Activated CD4-positive, alpha-beta memory T cell treated with anti-CD3 and anti-CD28 coated beads, Interleukin-2, amount 10 ng/mL, durations not matched to agents 7 days and 5 days (primary cell): Measurements from ENCODE around the gene SLC16A5. TPM values are rescaled to one million over a fixed set of nuclear protein-coding genes. Genes with fewer than 3 reads are reported as not detected.

ENCODE experiments used
- CTCF ChIA-PET: fragments of 350-600 bp; sonication (Branson Sonifier 250); formaldehyde crosslinking; loops from one replicate; lab custom pipeline; 2021; ENCODE audit warnings: antibody characterized with exemption, inconsistent platforms; lab: Charles Lee
- POLR2A ChIA-PET: fragments of 350-600 bp; sonication (Branson Sonifier 250); formaldehyde crosslinking; loops from one replicate; lab custom pipeline; 2021; ENCODE audit warnings: antibody characterized with exemption; lab: Charles Lee
- DNase-seq: peaks from one replicate; pipeline ENCODE4 v3.0.0-alpha.2; 2020
- H3K27ac Mint-ChIP-seq: one replicate; pipeline ENCODE4 v1.8.0; 2021; ENCODE audit warnings: mild to moderate bottlenecking, mixed read lengths
- H3K27me3 Mint-ChIP-seq: one replicate; pipeline ENCODE4 v1.8.0; 2021; ENCODE audit warnings: mixed read lengths
- H3K36me3 Mint-ChIP-seq: one replicate; pipeline ENCODE4 v1.8.0; 2021; ENCODE audit warnings: low read depth, mixed read lengths
- H3K4me1 Mint-ChIP-seq: one replicate; pipeline ENCODE4 v1.8.0; 2021; ENCODE audit warnings: mixed read lengths
- H3K4me3 Mint-ChIP-seq: one replicate; pipeline ENCODE4 v1.8.0; 2021; ENCODE audit warnings: mild to moderate bottlenecking, mixed read lengths
- H3K9me3 Mint-ChIP-seq: one replicate; pipeline ENCODE4 v1.8.0; 2021; ENCODE audit warnings: mixed read lengths
- total RNA-seq, 2 experiments: library from RNA; stranded (reverse); gene quantifications; one replicate each; pipeline ENCODE4 v1.2.3, GENCODE V29; 2021

Gene SLC16A5
- total RNA-seq, 2 experiments from 2014 or later: 10.4 TPM

DNA sequence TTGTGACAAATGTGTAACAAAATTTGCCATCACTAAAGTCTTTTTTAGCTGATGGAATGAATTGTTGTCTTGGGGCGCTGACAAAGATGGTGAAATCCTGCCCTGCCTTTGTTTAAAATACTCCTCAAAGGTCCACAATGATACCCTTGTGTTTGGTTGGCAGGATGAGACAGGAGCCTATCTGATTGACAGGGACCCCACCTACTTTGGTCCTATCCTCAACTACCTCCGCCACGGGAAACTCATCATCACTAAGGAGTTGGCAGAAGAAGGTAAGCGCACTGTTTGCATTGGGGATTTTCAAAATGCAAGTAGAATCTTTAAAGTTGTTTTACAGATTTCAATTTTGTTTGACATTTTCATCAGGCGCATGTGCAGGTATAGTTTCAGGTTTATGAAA lies 38.7 kb upstream of the SLC16A5 start:
- Mint-ChIP-seq H3K27ac (no peak overlapping the region), H3K27me3 (no peaks in the 10 kb centered on the region), H3K9me3 (no peaks in the 10 kb centered on the region), H3K4me1 (peaks cover 44% of the 10 kb centered on the region), H3K36me3 (peaks cover 33% of the 10 kb centered on the region), H3K4me3 (no peak overlapping the region)
- POLR2A ChIA-PET: interaction anchor here (1.0 to 4.1 kb wide), 5 partner anchors 14 to 212 kb away, joined by 3 to 30 read pairs (median 4); partner anchors contain the start of genes GGA3, MRPL58, NT5C and SLC16A5
- CTCF ChIA-PET: interaction anchor here (0.7 to 3.2 kb wide), 11 partner anchors 8 to 123 kb away, joined by 3 to 19 read pairs (median 4); partner anchors contain the start of gene MRPL58
- no peak for DNase-seq

DNA sequence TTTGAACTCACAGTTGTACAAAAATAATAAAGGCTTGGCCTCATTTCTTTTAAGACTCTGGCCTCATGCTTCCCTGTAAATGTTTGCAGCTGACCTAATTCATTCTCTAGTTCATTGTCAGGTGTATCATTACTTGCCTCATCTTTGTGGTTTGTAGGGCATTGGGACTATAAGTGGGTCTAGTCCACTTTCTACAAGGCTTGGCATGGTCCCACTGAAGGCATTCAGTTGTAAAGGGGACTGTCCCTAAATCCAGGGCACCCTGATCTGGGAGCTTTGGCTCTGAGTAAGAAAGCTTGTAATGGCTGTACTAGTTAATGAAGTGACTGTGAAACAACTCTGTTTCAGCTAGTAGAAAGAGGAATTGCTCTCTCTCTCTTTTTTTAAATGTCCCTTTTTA lies 38.0 kb upstream of the SLC16A5 start:
- CTCF ChIA-PET: interaction anchor here (0.6 to 0.9 kb wide), 3 partner anchors 65 to 246 kb away, joined by 3 to 5 read pairs (median 3); no protein-coding TSS in a partner anchor
- Mint-ChIP-seq H3K4me3 (no peak overlapping the region), H3K4me1 (peaks cover 41% of the 10 kb centered on the region), H3K27me3 (no peaks in the 10 kb centered on the region), H3K36me3 (peaks cover 38% of the 10 kb centered on the region), H3K27ac (no peak overlapping the region), H3K9me3 (no peaks in the 10 kb centered on the region)
- POLR2A ChIA-PET: interaction anchor here (1.1 to 4.1 kb wide), 4 partner anchors 37 to 211 kb away, joined by 3 to 30 read pairs (median 4); partner anchors contain the start of genes GGA3, MRPL58 and SLC16A5
- no peak for DNase-seq

DNA sequence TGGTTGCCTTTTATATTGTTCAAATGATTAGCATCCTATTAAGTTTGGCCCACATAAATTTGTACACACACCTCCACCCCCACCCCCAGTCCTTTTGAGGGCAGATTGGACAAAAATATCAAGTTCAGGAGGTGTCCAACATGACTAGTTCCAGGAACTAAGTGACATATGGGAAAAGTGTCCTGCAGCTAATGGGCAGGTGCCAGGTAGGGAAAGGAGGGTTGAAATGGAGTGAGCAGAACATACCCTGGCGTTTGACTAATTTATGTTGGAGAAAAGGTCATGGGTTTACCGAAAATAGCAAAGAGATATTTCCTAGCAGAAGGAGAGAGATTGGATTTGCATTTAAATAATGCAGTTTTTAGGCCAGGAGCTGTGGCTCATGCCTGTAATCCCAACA lies 35.8 kb upstream of the SLC16A5 start:
- ChIA-PET CTCF (interaction anchor here (0.8 kb wide), 1 partner anchor 8 kb away, joined by 3 read pairs; no protein-coding TSS in a partner anchor), POLR2A (no interaction called here)
- Mint-ChIP-seq H3K36me3 (peaks cover 48% of the 10 kb centered on the region), H3K27me3 (no peaks in the 10 kb centered on the region), H3K4me1 (peaks cover 24% of the 10 kb centered on the region), H3K9me3 (no peaks in the 10 kb centered on the region), H3K27ac (no peak overlapping the region), H3K4me3 (no peak overlapping the region)
- no peak for DNase-seq

DNA sequence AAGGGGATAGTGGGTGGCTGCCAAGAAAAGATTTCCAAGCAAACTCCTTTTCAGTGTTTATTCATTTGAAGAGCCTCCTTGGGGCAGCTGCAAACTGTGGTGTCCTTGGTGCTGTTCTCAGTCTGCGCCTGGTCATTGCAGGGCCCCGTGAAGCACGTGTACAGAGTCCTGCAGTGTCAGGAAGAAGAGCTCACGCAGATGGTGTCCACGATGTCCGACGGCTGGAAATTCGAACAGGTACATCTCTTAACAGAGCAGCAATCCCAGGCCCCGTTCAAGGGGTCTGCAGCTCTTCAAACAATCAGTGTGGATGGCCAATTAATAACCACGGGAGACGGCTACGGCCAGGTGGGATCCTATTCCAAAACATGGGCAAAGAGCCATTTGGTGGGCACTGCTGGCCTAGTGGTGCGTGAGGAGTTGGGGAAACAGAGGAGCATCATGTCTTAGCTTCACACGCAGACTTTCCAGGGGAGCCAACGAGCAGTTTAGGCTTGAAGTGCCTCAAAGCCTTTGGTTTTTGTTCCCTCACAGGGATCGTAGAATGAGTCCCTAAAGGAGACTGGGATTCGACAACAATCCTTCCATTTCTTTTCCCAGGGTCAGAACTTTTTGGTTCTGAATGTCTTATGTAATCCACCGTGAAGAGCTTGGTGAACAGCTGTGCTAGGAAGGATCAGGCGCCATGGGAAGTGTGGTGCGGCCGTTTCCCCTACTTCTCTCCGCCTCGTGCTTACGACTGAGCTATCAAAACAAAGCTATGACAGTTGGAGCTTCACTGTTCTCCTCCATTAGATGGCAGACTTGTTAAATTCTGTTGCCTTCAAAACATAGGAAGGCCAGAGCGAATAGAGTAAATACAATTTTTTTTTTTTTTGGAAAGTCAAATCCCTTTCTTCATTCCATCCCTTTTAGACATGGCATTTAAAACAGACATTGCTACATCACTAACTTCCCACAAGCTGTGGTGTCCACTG lies 28.1 kb upstream of the SLC16A5 start:
- CTCF ChIA-PET: interaction anchor here (0.6 to 2.9 kb wide), 22 partner anchors 7 to 231 kb away, joined by 3 to 19 read pairs (median 4); partner anchors contain the start of genes ARMC7, MRPL58, NUP85 and SLC16A5
- Mint-ChIP-seq H3K9me3 (no peaks in the 10 kb centered on the region), H3K4me1 (peaks cover 13% of the 10 kb centered on the region), H3K27ac (no peak overlapping the region), H3K27me3 (no peaks in the 10 kb centered on the region), H3K36me3 (peaks cover 51% of the 10 kb centered on the region), H3K4me3 (no peak overlapping the region)
- POLR2A ChIA-PET: interaction anchor here (0.6 to 2.2 kb wide), 5 partner anchors 13 to 74 kb away, joined by 3 to 9 read pairs (median 5); partner anchors contain the start of genes ATP5PD and KCTD2
- DNase-seq: no peak

DNA sequence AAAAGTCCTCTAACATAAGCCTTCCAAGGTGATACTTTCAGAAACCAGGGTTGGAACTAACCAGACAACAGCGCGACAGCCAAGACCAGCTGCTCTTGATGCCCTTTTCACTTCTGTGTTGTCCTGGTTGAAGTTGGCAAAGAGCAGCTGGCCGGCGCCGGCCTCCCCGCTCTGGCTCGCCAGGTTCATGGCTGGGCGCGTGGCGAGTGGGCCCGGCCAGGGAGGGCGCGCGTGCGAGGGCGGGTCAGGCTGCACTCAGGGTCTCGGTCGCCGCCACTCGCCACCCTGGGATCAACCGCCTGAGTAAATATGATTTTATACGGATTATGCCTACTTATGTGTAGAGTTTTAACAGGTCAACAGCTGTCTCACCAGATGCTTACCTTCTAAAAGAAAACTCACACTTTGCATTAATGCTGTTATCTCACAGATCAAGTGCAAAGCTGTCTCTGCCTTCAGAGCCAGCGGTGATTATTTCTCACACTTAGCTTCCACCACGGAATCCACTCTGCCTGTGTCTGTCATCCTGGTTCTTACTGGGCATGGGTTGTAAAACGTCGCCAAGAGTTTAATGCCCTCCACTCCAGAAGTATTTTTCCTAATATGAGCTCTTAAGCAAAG lies 27.2 kb upstream of the SLC16A5 start:
- CTCF ChIA-PET: interaction anchor here (0.6 to 3.3 kb wide), 19 partner anchors 7 to 200 kb away, joined by 3 to 19 read pairs (median 4); partner anchors contain the start of genes ARMC7, MRPL58 and NUP85

DNA sequence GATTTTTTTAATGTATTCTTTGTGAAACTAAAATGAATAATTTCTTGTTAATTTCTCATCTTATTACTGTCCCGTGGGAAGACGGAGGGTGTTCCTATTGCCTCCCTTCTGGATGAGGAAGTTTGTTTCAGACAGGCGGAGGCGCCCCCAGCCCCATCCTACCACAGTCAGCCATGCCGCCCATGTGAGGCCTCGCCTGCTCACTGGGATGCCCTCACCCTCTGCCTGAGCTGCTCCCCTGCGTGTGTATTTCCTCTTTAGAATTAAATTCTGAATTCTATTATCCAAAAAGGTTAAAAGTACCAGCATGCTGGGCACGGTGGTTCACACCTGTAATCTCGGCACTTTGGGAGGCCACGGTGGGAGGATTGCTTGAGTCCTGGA lies 26.7 kb upstream of the SLC16A5 start:
- Mint-ChIP-seq H3K4me1 (peaks cover 26% of the 10 kb centered on the region), H3K36me3 (peaks cover 54% of the 10 kb centered on the region), H3K27me3 (no peaks in the 10 kb centered on the region), H3K4me3 (no peak overlapping the region), H3K27ac (no peak overlapping the region), H3K9me3 (no peaks in the 10 kb centered on the region)
- ChIA-PET POLR2A (interaction anchor here (0.7 to 2.2 kb wide), 4 partner anchors 14 to 122 kb away, joined by 3 to 9 read pairs (median 3); partner anchors contain the start of genes ATP5PD, KCTD2, SLC16A5 and SUMO2), CTCF (interaction anchor here (1.0 to 3.3 kb wide), 6 partner anchors 15 to 141 kb away, joined by 3 to 19 read pairs (median 12); partner anchors contain the start of gene ARMC7)
- no peak for DNase-seq

More for the DNA sequence above, 27.2 kb upstream of the SLC16A5 start:
- no peak overlapping the region for H3K4me3 Mint-ChIP-seq
- POLR2A ChIA-PET: interaction anchor here (0.7 to 2.2 kb wide), 6 partner anchors 14 to 122 kb away, joined by 3 to 9 read pairs (median 4); partner anchors contain the start of genes ATP5PD, KCTD2, SLC16A5 and SUMO2
- no peaks in the 10 kb centered on the region for H3K27me3 Mint-ChIP-seq
- peaks cover 21% of the 10 kb centered on the region for H3K4me1 Mint-ChIP-seq
- H3K27ac Mint-ChIP-seq: no peak overlapping the region
- no peaks in the 10 kb centered on the region for H3K9me3 Mint-ChIP-seq
- H3K36me3 Mint-ChIP-seq: peaks cover 56% of the 10 kb centered on the region
- no peak for DNase-seq

DNA sequence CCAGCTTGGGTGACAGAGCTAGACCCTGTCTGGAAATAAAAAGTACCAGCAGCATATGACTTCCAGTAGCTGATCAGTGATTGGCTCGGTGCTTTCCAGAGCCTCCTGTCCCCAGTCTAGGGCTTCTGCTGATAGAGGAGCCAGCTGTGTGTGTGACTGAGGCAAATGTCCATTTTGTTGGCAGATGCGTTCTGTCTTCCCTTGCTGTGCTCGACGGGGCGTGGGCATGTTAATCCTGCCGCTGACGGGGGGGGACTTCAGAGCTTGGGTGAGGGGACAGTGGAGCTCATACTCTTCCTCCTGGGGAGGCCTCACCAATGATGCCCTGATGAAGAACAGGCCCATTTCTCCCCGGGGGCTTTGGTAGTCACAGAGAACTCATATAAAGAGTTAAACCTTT lies 26.1 kb upstream of the SLC16A5 start:
- H3K9me3 Mint-ChIP-seq: no peaks in the 10 kb centered on the region
- no peak for DNase-seq
- no peak overlapping the region for H3K4me3 Mint-ChIP-seq
- H3K27me3 Mint-ChIP-seq: no peaks in the 10 kb centered on the region
- peaks cover 48% of the 10 kb centered on the region for H3K36me3 Mint-ChIP-seq
- H3K27ac Mint-ChIP-seq: no peak overlapping the region
- H3K4me1 Mint-ChIP-seq: peaks cover 32% of the 10 kb centered on the region
- ChIA-PET POLR2A (interaction anchor here (1.3 kb wide), 1 partner anchor 27 kb away, joined by 3 read pairs; the partner anchor contains the start of gene SLC16A5), CTCF (interaction anchor here (1.0 to 3.3 kb wide), 5 partner anchors 14 to 140 kb away, joined by 3 to 16 read pairs (median 6); no protein-coding TSS in a partner anchor)

DNA sequence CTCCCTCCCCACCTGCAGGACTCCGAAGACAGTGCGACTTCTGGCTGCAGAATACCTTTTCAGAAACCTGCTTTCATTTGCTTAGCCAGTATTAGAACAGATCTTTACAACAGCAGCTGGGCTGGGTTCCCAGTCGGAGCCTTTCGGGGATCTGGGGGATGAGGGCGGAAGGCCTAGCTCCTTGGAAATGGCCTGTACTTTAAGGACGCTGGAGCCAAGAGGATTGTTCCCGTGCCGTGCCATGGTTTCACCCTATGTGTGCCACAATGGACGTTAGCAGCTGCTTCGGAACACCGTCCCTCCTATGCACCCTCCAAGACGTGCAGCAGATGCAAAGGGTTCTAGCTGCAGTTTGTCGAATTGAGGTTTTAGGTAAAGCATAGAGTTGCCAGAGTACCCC lies 24.6 kb upstream of the SLC16A5 start:
- no peak for DNase-seq
- POLR2A ChIA-PET: no interaction called here
- Mint-ChIP-seq H3K36me3 (peaks cover 48% of the 10 kb centered on the region), H3K4me1 (peaks cover 45% of the 10 kb centered on the region), H3K27ac (no peak overlapping the region), H3K9me3 (no peaks in the 10 kb centered on the region), H3K4me3 (no peak overlapping the region), H3K27me3 (no peaks in the 10 kb centered on the region)
- CTCF ChIA-PET: interaction anchor here (1.1 to 3.3 kb wide), 4 partner anchors 43 to 105 kb away, joined by 3 to 9 read pairs (median 4); no protein-coding TSS in a partner anchor

DNA sequence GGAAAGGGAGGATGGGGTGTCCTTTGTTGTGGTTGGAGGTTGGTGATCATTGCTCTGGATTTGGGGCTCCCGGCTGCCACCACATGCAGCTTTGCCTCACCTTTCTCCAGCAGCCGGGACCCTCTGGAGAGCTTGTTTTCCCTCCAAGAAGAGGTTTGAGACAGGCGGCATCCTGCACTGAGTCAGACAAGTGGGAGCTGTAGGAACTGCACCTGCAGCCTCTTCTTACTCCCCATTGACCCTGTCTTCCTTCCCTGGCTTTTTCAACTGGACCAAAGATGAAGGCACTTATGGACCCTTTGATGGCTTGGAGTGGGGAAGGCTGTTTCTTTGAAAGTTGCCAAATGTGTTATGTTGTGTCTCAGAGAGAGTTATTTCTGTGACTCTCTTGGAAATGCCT lies 24.1 kb upstream of the SLC16A5 start:
- H3K27ac Mint-ChIP-seq: no peak overlapping the region
- H3K27me3 Mint-ChIP-seq: no peaks in the 10 kb centered on the region
- no peak overlapping the region for H3K4me3 Mint-ChIP-seq
- DNase-seq: no peak
- POLR2A ChIA-PET: no interaction called here
- peaks cover 47% of the 10 kb centered on the region for H3K4me1 Mint-ChIP-seq
- H3K36me3 Mint-ChIP-seq: peaks cover 48% of the 10 kb centered on the region
- CTCF ChIA-PET: interaction anchor here (1.1 to 3.3 kb wide), 3 partner anchors 42 to 106 kb away, joined by 3 to 9 read pairs (median 3); no protein-coding TSS in a partner anchor
- H3K9me3 Mint-ChIP-seq: no peaks in the 10 kb centered on the region

DNA sequence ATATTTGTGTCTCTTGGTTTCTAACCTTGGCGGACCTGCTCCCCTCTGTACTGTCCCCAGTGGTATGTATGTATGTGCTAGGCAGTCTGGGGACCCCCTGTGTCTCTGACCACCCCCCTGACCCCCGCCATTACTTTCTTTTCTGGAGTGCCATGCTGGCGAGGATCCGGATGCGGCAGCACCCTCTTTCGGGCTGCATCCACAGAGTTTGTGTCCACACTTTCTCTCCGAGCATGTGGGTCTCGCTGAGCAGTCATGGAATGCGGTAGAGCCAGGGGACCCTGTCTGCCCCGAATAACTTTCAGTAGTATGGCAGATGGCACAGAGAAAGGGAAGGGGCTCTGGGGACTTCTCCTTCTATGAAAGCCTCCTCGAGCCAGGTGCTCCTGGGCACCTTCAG lies 23.7 kb upstream of the SLC16A5 start:
- ChIA-PET POLR2A (no interaction called here), CTCF (interaction anchor here (1.1 to 1.3 kb wide), 2 partner anchors 47 to 106 kb away, joined by 3 read pairs; no protein-coding TSS in a partner anchor)
- no peak for DNase-seq
- Mint-ChIP-seq H3K27me3 (no peaks in the 10 kb centered on the region), H3K36me3 (peaks cover 48% of the 10 kb centered on the region), H3K4me3 (no peak overlapping the region), H3K4me1 (peaks cover 49% of the 10 kb centered on the region), H3K27ac (no peak overlapping the region), H3K9me3 (no peaks in the 10 kb centered on the region)

DNA sequence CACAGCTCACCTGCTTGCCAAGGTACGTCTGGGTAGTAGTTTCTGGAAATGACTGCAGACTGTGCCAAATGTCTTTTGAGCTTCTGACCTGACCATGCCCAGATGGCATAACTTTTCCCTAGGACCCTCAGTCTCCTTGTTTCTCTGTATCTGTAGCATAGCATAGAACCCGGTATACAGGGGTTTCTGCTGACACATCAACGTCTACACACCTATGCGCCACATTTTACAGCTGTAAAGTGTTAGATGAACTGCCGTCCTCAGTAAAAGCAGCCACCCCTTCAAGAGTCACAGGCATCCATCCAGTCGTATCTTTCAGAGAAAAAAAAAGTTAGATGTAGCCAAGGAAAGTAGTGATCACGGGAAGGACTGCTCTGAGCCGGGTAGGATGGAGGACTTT lies 23.3 kb upstream of the SLC16A5 start:
- H3K36me3 Mint-ChIP-seq: peaks cover 44% of the 10 kb centered on the region
- CTCF ChIA-PET: interaction anchor here (1.3 kb wide), 1 partner anchor 46 kb away, joined by 3 read pairs; no protein-coding TSS in a partner anchor
- no peaks in the 10 kb centered on the region for H3K27me3 Mint-ChIP-seq
- H3K9me3 Mint-ChIP-seq: no peaks in the 10 kb centered on the region
- POLR2A ChIA-PET: no interaction called here
- peaks cover 49% of the 10 kb centered on the region for H3K4me1 Mint-ChIP-seq
- H3K4me3 Mint-ChIP-seq: no peak overlapping the region
- H3K27ac Mint-ChIP-seq: no peak overlapping the region
- DNase-seq: no peak
